Fibroblast of pulmonary artery (primary cell): ENCODE data around the gene DGCR6L.
"Not testable (repeated sequence)": the region's sequence is repeated elsewhere in the genome, so short reads cannot be mapped to it uniquely, and the experiment has no call there.

ENCODE experiments used
- DNase-seq: peaks from one replicate; pipeline ENCODE4 v3.0.0-alpha.2; 2010; ENCODE audit warnings: low read depth
- H3K4me3 ChIP-seq: replicated peaks from 2 replicates; pipeline ENCODE4 v1.5.1; 2011; ENCODE audit warnings: low read depth, mild to moderate bottlenecking, control low read depth, low read length, moderate library complexity
- CTCF ChIP-seq: IDR thresholded peaks from 2 replicates; pipeline ENCODE4 v1.5.1; 2011; ENCODE audit warnings: mild to moderate bottlenecking, control low read depth, low read length, inconsistent platforms; ENCODE audit errors: missing control alignments

DGCR6L gene

GRCh38 chr22:20268279-20269012 lies 51.4 kb downstream of the DGCR6L start, which contains the start of gene RTN4R:
Gene RTN4R (minus strand): TSS chr22:20268318. CDS start chr22:20268092, 226 bp downstream.
- H3K4me3 ChIP-seq = no peak within 1 kb of the TSS
- DNase-seq = peak; percentile 35
- peak; percentile 18 for TF ChIP-seq CTCF

- no peak overlapping the region for H3K4me3 ChIP-seq
- no peak for TF ChIP-seq CTCF
- DNase-seq = no peak
Measured at GRCh38 chr22:20267441-20268278, 52.2 kb downstream of the DGCR6L start.

- DNase-seq, H3K4me3 ChIP-seq: not testable (repeated sequence)
Measured at GRCh38 chr22:20266667-20267440, 53.0 kb downstream of the DGCR6L start.

- H3K4me3 ChIP-seq, DNase-seq: not testable (repeated sequence)
Measured at GRCh38 chr22:20265772-20266666, 53.8 kb downstream of the DGCR6L start.

GRCh38 chr22:20264614-20265452 lies 55.0 kb downstream of the DGCR6L start:
- no peak for TF ChIP-seq CTCF
- no peak for DNase-seq
- H3K4me3 ChIP-seq = no peak overlapping the region
